IgD-negative memory B cell (primary cell): ENCODE measurements around the gene FLOT1. TPM values are rescaled to one million over a fixed set of nuclear protein-coding genes. Genes with fewer than 3 reads are reported as not detected.
"Not testable (repeated sequence)": the region's sequence is repeated elsewhere in the genome, so short reads cannot be mapped to it uniquely, and the experiment has no call there.

Source experiments
- H3K27ac Mint-ChIP-seq, 3 donors: one replicate each; pipeline ENCODE4 v1.8.0; 2020 to 2022; ENCODE audit warnings: mild to moderate bottlenecking in 3 of 3, mixed read lengths in 3 of 3, moderate library complexity in 1 of 3
- H3K27me3 Mint-ChIP-seq: one replicate; pipeline ENCODE4 v1.8.0; 2021; ENCODE audit warnings: mixed read lengths
- H3K36me3 Mint-ChIP-seq: one replicate; pipeline ENCODE4 v1.8.0; 2020; ENCODE audit warnings: mild to moderate bottlenecking, mixed read lengths
- H3K4me1 Mint-ChIP-seq, 3 donors: one replicate each; pipeline ENCODE4 v1.8.0; 2020 to 2022; ENCODE audit warnings: mixed read lengths in 3 of 3, mild to moderate bottlenecking in 1 of 3
- H3K4me3 Mint-ChIP-seq, 4 donors: one replicate each; pipeline ENCODE4 v1.8.0; 2020 to 2022; ENCODE audit warnings: mild to moderate bottlenecking in 4 of 4, mixed read lengths in 4 of 4, moderate library complexity in 3 of 4
- H3K9me3 Mint-ChIP-seq, 3 donors: one replicate each; pipeline ENCODE4 v1.8.0; 2020 to 2021; ENCODE audit warnings: mixed read lengths in 3 of 3, mild to moderate bottlenecking in 1 of 3
- polyA plus RNA-seq: library from polyadenylated mRNA; unstranded; fragments of 300-500 nt; fragmentation: Illumina TruSeq; gene quantifications from one replicate; pipeline ENCODE4 v1.2.3, GENCODE V29; 2021

The FLOT1 gene
- polyA plus RNA-seq, 1 donor from 2014 or later, result 97.3 TPM

DNA sequence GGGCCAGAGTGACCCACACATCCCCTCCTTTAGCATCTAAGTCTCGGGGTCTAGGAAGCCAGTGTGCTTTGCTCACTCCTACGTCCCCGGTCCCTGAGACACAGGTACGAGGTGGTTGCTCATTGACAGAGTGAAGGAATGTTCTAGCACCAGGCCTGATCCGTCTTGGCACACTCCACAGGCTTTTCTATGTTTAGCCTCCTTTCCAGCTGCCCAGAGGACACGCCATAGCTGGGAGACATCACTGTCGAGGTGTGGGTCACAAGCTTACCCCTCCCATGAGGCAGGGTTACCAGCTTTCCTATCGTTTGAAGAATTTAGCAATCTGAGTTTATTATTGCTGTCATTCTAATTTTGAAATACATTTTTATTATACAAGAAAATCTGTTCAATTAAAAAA is 32.2 kb upstream of the FLOT1 start:
- Mint-ChIP-seq H3K4me1 (peaks cover 0 to 2% (median 0%) of the 10 kb centered on the region in 3 donors), H3K27me3 (peaks cover 5% of the 10 kb centered on the region), H3K27ac (no peak overlapping the region), H3K9me3 (no peaks in the 10 kb centered on the region), H3K4me3 (no peak overlapping the region), H3K36me3 (no peaks in the 10 kb centered on the region)

DNA sequence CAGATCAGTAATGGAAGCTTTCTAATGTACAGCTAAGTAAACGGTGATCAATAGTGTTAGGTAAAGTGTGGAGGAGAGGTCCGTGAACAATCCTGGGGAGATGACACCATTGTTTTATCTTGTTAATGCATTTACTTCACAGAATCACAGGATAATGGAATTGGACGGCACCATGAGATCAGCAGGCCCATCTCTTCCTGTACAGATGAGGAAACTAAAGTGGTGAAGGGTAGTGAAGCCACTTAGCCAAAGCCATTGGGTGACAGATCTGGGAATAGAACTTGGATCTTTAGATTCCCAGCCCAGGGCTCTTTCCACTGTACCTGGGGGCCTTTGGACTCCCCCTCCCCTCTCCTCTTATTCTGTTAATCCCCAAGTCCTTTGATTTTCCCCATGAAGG is 28.1 kb upstream of the FLOT1 start:
- H3K27me3 Mint-ChIP-seq, result no peaks in the 10 kb centered on the region
- peak overlapping the region in 1 of 3 donors; percentile 63 for H3K27ac Mint-ChIP-seq
- H3K9me3 Mint-ChIP-seq, result no peaks in the 10 kb centered on the region
- H3K4me1 Mint-ChIP-seq, result peaks cover 0 to 5% (median 0%) of the 10 kb centered on the region in 3 donors
- H3K4me3 Mint-ChIP-seq, result no peak overlapping the region
- no peaks in the 10 kb centered on the region for H3K36me3 Mint-ChIP-seq

DNA sequence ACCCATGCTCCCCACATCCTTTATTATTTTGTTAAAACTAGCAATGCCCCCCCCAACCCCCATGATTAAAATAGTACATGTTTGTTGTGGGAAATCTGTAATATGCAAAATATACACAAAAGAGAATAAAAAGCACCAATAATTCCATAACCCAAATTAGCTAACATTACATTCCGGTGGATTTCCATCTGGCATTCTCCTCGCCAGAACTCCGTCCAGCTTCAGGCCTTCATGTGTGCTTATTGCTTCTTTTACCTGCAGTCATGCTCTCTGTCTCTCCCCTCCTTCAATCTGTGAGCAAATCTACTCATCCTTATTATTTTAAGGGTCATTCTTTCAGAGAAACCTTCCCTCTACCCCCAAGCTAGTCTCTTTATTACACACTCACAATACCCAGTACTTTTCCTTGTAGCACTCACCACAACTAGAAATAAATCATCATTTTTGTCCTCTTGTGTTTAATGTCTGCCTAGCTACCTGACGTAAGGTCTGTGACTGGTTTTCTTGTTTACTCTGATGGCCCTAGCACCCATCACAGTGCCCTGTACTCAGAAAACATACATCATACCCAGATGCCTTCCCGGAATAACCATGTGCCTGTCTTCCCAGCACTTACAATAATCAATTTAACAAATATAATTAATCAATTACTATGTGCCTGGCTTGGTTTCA is 27.5 kb upstream of the FLOT1 start:
- Mint-ChIP-seq H3K27ac (peak overlapping the region in 1 of 3 donors; percentile 63), H3K27me3 (no peaks in the 10 kb centered on the region), H3K36me3 (no peaks in the 10 kb centered on the region), H3K4me1 (peaks cover 0 to 5% (median 0%) of the 10 kb centered on the region in 3 donors), H3K4me3 (no peak overlapping the region), H3K9me3 (no peaks in the 10 kb centered on the region)

DNA sequence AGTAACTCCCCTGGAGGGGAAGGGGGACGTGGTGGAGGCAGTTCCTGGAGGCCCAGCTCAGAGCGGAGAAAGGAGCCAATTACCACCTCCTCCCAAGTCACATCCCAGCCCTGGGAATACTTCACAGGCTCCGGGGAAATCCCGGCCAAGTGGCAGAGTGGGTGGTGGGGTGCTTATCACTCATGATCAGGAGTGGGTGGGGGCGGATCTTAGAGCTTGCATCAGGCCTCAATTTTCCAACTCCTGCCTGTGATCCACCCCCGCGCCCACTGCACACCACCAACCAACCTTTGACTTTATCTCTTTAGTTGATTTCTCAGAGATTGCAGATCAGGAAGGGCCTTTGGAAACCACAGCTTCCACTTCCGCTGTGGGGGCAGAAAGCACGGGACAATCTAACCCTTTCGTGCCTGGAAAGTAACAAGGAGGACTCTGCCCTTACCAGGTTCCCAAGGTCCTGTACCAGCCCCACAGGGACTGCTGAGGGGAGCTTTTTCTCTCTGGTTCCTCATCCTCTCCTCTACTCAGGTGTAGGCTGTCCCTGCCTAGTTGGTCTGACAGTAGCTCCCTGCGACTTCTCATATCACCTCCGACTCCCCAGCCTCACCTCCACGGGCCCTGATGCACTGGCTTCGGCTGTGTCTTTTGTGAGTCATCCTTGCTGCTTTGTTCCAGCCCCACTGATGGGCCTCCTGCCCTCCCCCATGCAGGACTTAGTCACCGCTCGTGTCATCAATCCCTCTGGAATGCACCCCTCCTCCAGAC is 26.8 kb upstream of the FLOT1 start:
- H3K4me3 Mint-ChIP-seq, result no peak overlapping the region
- H3K4me1 Mint-ChIP-seq, result peaks cover 0 to 5% (median 0%) of the 10 kb centered on the region in 3 donors
- no peaks in the 10 kb centered on the region for H3K9me3 Mint-ChIP-seq
- H3K36me3 Mint-ChIP-seq, result no peaks in the 10 kb centered on the region
- no peaks in the 10 kb centered on the region for H3K27me3 Mint-ChIP-seq
- H3K27ac Mint-ChIP-seq, result no peak overlapping the region

DNA sequence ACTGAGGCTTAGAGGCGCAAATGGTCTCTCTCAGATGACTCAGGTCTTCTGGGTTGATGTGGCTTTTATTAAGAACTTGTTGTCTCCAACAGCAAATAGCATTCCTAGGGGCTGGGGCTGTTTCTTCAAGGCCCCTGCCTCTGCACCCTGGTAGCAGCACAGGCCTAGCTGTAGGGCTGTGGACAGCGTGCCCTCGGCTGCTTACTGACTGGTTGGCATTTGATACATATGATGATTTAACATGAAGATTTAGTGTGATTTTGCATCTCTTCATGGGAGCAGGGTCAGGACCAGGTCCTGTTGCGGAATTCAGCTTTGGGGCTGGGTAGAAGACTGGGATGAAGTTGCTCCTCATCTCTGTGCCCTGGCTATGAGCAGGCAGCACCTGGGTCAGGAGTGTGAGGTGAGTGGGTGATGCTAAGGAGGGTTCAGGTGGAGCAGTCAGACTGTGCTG is 26.2 kb upstream of the FLOT1 start:
- H3K4me3 Mint-ChIP-seq, result no peak overlapping the region
- peaks cover 1% of the 10 kb centered on the region for H3K27me3 Mint-ChIP-seq
- H3K9me3 Mint-ChIP-seq, result no peaks in the 10 kb centered on the region
- H3K4me1 Mint-ChIP-seq, result peaks cover 0 to 6% (median 4%) of the 10 kb centered on the region in 3 donors
- no peak overlapping the region for H3K27ac Mint-ChIP-seq
- H3K36me3 Mint-ChIP-seq, result peaks cover 2% of the 10 kb centered on the region

DNA sequence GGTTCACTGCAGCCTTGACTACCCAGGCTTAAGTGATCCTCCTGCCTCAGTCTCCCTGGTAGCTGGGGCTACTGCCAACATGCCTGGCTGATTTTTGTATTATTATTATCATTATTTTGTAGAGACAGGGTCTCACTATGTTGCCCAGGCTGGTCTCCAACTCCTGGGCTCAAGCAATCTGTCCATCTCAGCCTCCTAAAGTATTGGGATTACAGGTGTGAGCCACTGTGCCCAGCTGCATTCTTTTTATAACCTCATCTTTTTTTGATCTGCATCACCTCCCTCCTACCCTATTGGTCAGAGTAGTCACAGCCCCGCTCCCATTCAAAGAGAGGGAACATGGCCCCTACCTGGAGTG is 25.4 kb upstream of the FLOT1 start:
- Mint-ChIP-seq H3K36me3 (peaks cover 2% of the 10 kb centered on the region), H3K27ac (no peak overlapping the region), H3K4me1 (peaks cover 0 to 8% (median 5%) of the 10 kb centered on the region in 3 donors), H3K4me3 (no peak overlapping the region), H3K27me3 (peaks cover 1% of the 10 kb centered on the region), H3K9me3 (no peaks in the 10 kb centered on the region)

GRCh38 chr6:30767158-30767943 is 24.9 kb upstream of the FLOT1 start:
- Mint-ChIP-seq H3K36me3 (peaks cover 2% of the 10 kb centered on the region), H3K9me3 (no peaks in the 10 kb centered on the region), H3K4me1 (peaks cover 0 to 8% (median 5%) of the 10 kb centered on the region in 3 donors), H3K27me3 (peaks cover 1% of the 10 kb centered on the region), H3K27ac (no peak overlapping the region), H3K4me3 (no peak overlapping the region)

- Mint-ChIP-seq H3K9me3 (no peaks in the 10 kb centered on the region), H3K27me3 (peaks cover 1% of the 10 kb centered on the region), H3K36me3 (peaks cover 2% of the 10 kb centered on the region), H3K27ac (no peak overlapping the region), H3K4me1 (peaks cover 0 to 8% (median 5%) of the 10 kb centered on the region in 3 donors), H3K4me3 (no peak overlapping the region)
These were observed 24.1 kb upstream of the FLOT1 start for GRCh38 chr6:30766461-30767157.

GRCh38 chr6:30765495-30765894 is 23.0 kb upstream of the FLOT1 start:
- H3K4me1 Mint-ChIP-seq, H3K27ac Mint-ChIP-seq, H3K9me3 Mint-ChIP-seq: not testable (repeated sequence)

DNA sequence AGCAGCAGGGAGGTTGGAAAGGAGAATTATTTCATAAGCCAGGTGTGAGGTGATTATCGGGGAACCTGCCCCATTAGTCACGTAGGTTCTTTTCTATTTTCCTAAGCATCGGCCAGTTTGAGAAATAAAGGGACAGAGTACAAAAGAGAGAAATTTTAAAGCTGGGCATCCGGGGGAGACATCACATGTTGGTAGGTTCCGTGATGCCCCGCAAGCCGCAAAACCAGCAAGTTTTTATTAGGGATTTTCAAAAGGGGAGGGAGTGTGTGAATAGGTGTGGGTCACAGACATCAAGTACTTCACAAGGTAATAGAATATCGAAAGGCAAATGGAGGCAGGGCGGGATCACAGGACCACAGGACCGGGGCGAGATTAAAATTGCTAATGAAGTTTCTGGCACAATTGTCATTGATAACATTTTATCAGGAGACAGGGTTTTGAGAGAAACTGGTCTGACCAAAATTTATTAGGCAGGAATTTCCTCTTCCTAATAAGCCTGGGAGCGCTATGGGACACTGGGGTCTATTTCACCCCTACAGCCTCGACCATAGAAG is 22.1 kb upstream of the FLOT1 start:
- H3K27ac Mint-ChIP-seq, result peak overlapping the region in 1 of 3 donors; percentile 41
- not testable (repeated sequence) for H3K27me3 Mint-ChIP-seq, H3K9me3 Mint-ChIP-seq, H3K4me3 Mint-ChIP-seq, H3K4me1 Mint-ChIP-seq, H3K36me3 Mint-ChIP-seq

More at GRCh38 chr6:30765495-30765894, 23.0 kb upstream of the FLOT1 start:
- not testable (repeated sequence) for H3K36me3 Mint-ChIP-seq, H3K27me3 Mint-ChIP-seq, H3K4me3 Mint-ChIP-seq

GRCh38 chr6:30763618-30764489 is 21.4 kb upstream of the FLOT1 start:
- Mint-ChIP-seq H3K4me3 (no peak overlapping the region), H3K4me1 (peaks cover 3 to 11% (median 9%) of the 10 kb centered on the region in 3 donors), H3K36me3 (peaks cover 2% of the 10 kb centered on the region), H3K9me3 (peaks cover 0 to 1% (median 0%) of the 10 kb centered on the region in 3 donors), H3K27me3 (peaks cover 1% of the 10 kb centered on the region), H3K27ac (peak overlapping the region in 1 of 3 donors; percentile 41)

DNA sequence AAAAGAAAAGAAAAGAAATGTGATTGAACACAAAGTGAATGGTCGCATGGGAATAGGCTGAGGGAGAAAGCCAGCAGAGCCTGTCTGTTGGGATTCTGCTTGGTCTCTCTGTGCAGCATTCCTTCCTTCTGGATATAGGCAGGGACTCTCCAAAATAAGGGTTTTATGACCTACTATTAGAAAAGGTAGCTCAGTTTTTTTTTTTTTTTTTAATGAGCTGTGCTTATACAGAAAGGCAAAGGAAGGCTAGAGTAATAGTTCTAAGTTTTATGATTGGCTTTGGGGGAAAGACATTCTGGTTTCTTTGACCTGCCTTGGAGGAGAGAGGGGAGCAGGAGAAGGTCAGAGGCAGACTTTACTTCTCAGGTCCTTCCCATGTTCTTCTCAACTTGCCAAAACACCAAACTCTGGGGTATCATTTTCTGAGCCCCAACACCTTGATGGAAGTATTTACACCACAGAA is 20.7 kb upstream of the FLOT1 start:
- peaks cover 0 to 1% (median 0%) of the 10 kb centered on the region in 3 donors for H3K9me3 Mint-ChIP-seq
- H3K36me3 Mint-ChIP-seq, result peaks cover 2% of the 10 kb centered on the region
- peaks cover 1% of the 10 kb centered on the region for H3K27me3 Mint-ChIP-seq
- no peak overlapping the region for H3K4me3 Mint-ChIP-seq
- peaks cover 8 to 14% (median 12%) of the 10 kb centered on the region in 3 donors for H3K4me1 Mint-ChIP-seq
- no peak overlapping the region for H3K27ac Mint-ChIP-seq

DNA sequence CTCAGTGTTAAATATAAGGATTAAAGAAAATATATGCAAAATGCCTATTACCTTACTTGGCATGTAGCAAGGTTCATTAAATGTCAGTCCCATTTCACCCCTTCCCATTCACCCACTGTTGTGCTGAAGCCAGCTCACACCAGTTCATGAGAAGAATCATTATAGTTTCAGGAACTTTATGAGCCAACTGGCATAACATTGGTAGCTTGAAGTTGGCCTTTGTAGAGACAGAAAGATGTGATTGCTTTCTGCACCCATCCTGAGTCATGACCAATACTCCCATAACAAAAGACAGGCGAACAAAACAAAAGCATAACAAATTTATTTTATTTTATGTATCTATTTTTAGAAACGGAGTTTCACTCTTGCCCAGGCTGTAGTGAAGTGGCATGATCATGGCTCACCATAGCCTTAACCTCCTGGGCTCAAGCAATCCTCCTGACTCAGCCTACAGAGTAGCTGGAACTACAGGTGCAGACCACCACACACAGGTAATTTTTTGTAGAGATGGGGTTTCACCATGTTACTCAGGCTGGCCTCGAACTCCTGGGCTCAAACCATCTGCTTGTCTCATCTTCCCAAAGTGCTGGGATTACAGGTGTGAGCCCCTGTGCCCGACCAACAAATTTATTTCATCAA is 19.4 kb upstream of the FLOT1 start:
- Mint-ChIP-seq H3K9me3 (peaks cover 0 to 1% (median 0%) of the 10 kb centered on the region in 3 donors), H3K27me3 (peaks cover 1% of the 10 kb centered on the region), H3K36me3 (peaks cover 2% of the 10 kb centered on the region), H3K4me3 (no peak overlapping the region), H3K4me1 (peaks cover 8 to 14% (median 13%) of the 10 kb centered on the region in 3 donors), H3K27ac (no peak overlapping the region)
